GM23338 (cell line): ENCODE data around the gene SORCS2. TPM values are rescaled to one million over a fixed set of nuclear protein-coding genes. Genes with fewer than 3 reads are reported as not detected.

Experiments used
- ATAC-seq: fragments of 200-7000 bp; cut with Tn5 transposase; 3 replicates; pipeline ENCODE4 v1.9.1; 2020
- DNase-seq: peaks from one replicate; pipeline ENCODE4 v3.0.0-alpha.2; 2015; ENCODE audit warnings: low spot score
- H2AFZ ChIP-seq: fragments of 200-600 bp; sonication (generic); 2 replicates; pipeline ENCODE4 v1.8.0; 2016; ENCODE audit warnings: antibody characterized with exemption, mild to moderate bottlenecking, moderate library complexity
- H3F3A ChIP-seq: fragments of 200-600 bp; sonication (generic); replicated peaks from 2 replicates; pipeline ENCODE4 v1.8.0; 2017; ENCODE audit warnings: antibody characterized with exemption, mixed run types, low read depth
- H3K27ac ChIP-seq: fragments of 200-600 bp; sonication (generic); 2 replicates; pipeline ENCODE4 v1.6.1; 2016; ENCODE audit warnings: low read depth
- H3K27me3 ChIP-seq: fragments of 200-600 bp; sonication (generic); 2 replicates; pipeline ENCODE4 v1.8.0; 2016; ENCODE audit warnings: mild to moderate bottlenecking, mixed run types, moderate library complexity; ENCODE audit not compliant: insufficient read depth
- H3K36me3 ChIP-seq: fragments of 200-600 bp; sonication (generic); 2 replicates; pipeline ENCODE4 v1.8.0; 2016; ENCODE audit warnings: mild to moderate bottlenecking; ENCODE audit not compliant: insufficient read depth
- H3K4me1 ChIP-seq: fragments of 200-600 bp; sonication (generic); 2 replicates; pipeline ENCODE4 v1.8.0; 2016; ENCODE audit warnings: mild to moderate bottlenecking, moderate library complexity; ENCODE audit not compliant: insufficient read depth
- H3K4me2 ChIP-seq: fragments of 200-600 bp; sonication (generic); 2 replicates; pipeline ENCODE4 v1.7.1; 2017; ENCODE audit warnings: mixed run types
- H3K4me3 ChIP-seq: fragments of 200-600 bp; sonication (generic); 2 replicates; pipeline ENCODE4 v1.6.1; 2016; ENCODE audit warnings: mixed run types
- H3K79me2 ChIP-seq: fragments of 200-600 bp; sonication (generic); replicated peaks from 2 replicates; pipeline ENCODE4 v1.8.0; 2017; ENCODE audit warnings: mild to moderate bottlenecking; ENCODE audit not compliant: insufficient read depth
- H3K9me2 ChIP-seq: fragments of 200-600 bp; sonication (generic); 2 replicates; pipeline ENCODE4 v1.8.0; 2017; ENCODE audit not compliant: insufficient read depth
- H4K20me1 ChIP-seq: fragments of 200-600 bp; sonication (generic); replicated peaks from 2 replicates; pipeline ENCODE4 v1.8.0; 2017; ENCODE audit warnings: mild to moderate bottlenecking; ENCODE audit not compliant: insufficient read depth
- H3K27ac Mint-ChIP-seq: 2 replicates; pipeline ENCODE4 v1.8.0; 2020; ENCODE audit warnings: inconsistent platforms, mild to moderate bottlenecking, moderate library complexity, mixed read lengths
- H3K27me3 Mint-ChIP-seq: 3 replicates; pipeline ENCODE4 v1.8.0; 2022; ENCODE audit warnings: low read depth, mild to moderate bottlenecking, moderate library complexity, mixed read lengths, inconsistent platforms; ENCODE audit not compliant: insufficient read depth, poor library complexity
- H3K36me3 Mint-ChIP-seq: 3 replicates; pipeline ENCODE4 v1.8.0; 2021; ENCODE audit warnings: low read depth, mild to moderate bottlenecking, inconsistent platforms, moderate library complexity, mixed read lengths
- H3K4me1 Mint-ChIP-seq: 3 replicates; pipeline ENCODE4 v1.8.0; 2020; ENCODE audit warnings: mild to moderate bottlenecking, inconsistent platforms, mixed read lengths
- H3K4me3 Mint-ChIP-seq: 3 replicates; pipeline ENCODE4 v1.8.0; 2021; ENCODE audit warnings: moderate library complexity, mild to moderate bottlenecking, inconsistent platforms, mixed read lengths
- H3K9me3 Mint-ChIP-seq: 3 replicates; pipeline ENCODE4 v1.8.0; 2020; ENCODE audit warnings: moderate library complexity, mild to moderate bottlenecking, inconsistent platforms, mixed read lengths
- CREB1 ChIP-seq: fragments of 250-450 bp; sonication (Bioruptor Pico); IDR thresholded peaks from 2 replicates; pipeline ENCODE4 v1.5.0; 2020; ENCODE audit warnings: low read depth, mild to moderate bottlenecking, moderate library complexity
- CTCF ChIP-seq, 2 experiments: fragments of 200-600 bp in 1 of 2; sonication (generic) in 1 of 2; conservative IDR thresholded peaks; 2 replicates each; pipeline versions ENCODE4 v1.5.1 to v1.6.1; 2016 to 2017; ENCODE audit warnings: antibody characterized with exemption in 2 of 2, low read depth in 2 of 2, mild to moderate bottlenecking in 2 of 2, moderate library complexity in 1 of 2
- JUNB ChIP-seq: IDR thresholded peaks from one replicate; pipeline ENCODE4 v1.6.1; 2016; ENCODE audit warnings: antibody characterized with exemption; ENCODE audit not compliant: unreplicated experiment
- NANOG ChIP-seq: IDR thresholded peaks from 2 replicates; pipeline ENCODE4 v1.6.1; 2016; ENCODE audit warnings: antibody characterized with exemption, borderline replicate concordance
- POLR2AphosphoS5 ChIP-seq: IDR thresholded peaks from 2 replicates; pipeline ENCODE4 v1.6.1; 2016; ENCODE audit warnings: antibody characterized with exemption, low read depth
- ZNF331 ChIP-seq: fragments of 250-450 bp; sonication (Bioruptor Pico); IDR thresholded peaks from 2 replicates; pipeline ENCODE4 v1.5.0; 2020; ENCODE audit warnings: low read depth, mild to moderate bottlenecking, moderate library complexity
- polyA plus RNA-seq: library from polyadenylated mRNA; unstranded; fragments of >200 nt; fragmentation: Nextera tagmentation; extraction: Ambion mirVana; gene quantifications from 2 replicates; pipeline ENCODE4 v1.2.1, GENCODE V29; 2016
- total RNA-seq: library from RNA; depleted of rRNA; stranded (reverse); fragments of >200 nt; shearing (Covaris generic); gene quantifications from 2 replicates; pipeline ENCODE4 v1.2.3, GENCODE V29; 2014
- TF ChIP-seq, protein P1 (sequence below): fragments of 250-450 bp; sonication (Bioruptor Pico); IDR thresholded peaks from 2 replicates; pipeline ENCODE4 v1.5.0; 2020; ENCODE audit warnings: mild to moderate bottlenecking, moderate library complexity
- TF ChIP-seq, protein P2 (sequence below): IDR thresholded peaks from 2 replicates; pipeline ENCODE4 v1.6.1; 2016; ENCODE audit warnings: antibody characterized with exemption
- TF ChIP-seq, protein P3 (sequence below): IDR thresholded peaks from one replicate; pipeline ENCODE4 v1.6.1; 2018; ENCODE audit warnings: antibody characterized with exemption; ENCODE audit not compliant: unreplicated experiment

SORCS2 gene
- total and polyA plus RNA-seq, 2 experiments from 2014 or later, result 0.47 to 2.4 TPM

GRCh38 chr4:7334521-7335275 is 142.4 kb downstream of the SORCS2 start (continued):
- TF ChIP-seq, protein P1, sequence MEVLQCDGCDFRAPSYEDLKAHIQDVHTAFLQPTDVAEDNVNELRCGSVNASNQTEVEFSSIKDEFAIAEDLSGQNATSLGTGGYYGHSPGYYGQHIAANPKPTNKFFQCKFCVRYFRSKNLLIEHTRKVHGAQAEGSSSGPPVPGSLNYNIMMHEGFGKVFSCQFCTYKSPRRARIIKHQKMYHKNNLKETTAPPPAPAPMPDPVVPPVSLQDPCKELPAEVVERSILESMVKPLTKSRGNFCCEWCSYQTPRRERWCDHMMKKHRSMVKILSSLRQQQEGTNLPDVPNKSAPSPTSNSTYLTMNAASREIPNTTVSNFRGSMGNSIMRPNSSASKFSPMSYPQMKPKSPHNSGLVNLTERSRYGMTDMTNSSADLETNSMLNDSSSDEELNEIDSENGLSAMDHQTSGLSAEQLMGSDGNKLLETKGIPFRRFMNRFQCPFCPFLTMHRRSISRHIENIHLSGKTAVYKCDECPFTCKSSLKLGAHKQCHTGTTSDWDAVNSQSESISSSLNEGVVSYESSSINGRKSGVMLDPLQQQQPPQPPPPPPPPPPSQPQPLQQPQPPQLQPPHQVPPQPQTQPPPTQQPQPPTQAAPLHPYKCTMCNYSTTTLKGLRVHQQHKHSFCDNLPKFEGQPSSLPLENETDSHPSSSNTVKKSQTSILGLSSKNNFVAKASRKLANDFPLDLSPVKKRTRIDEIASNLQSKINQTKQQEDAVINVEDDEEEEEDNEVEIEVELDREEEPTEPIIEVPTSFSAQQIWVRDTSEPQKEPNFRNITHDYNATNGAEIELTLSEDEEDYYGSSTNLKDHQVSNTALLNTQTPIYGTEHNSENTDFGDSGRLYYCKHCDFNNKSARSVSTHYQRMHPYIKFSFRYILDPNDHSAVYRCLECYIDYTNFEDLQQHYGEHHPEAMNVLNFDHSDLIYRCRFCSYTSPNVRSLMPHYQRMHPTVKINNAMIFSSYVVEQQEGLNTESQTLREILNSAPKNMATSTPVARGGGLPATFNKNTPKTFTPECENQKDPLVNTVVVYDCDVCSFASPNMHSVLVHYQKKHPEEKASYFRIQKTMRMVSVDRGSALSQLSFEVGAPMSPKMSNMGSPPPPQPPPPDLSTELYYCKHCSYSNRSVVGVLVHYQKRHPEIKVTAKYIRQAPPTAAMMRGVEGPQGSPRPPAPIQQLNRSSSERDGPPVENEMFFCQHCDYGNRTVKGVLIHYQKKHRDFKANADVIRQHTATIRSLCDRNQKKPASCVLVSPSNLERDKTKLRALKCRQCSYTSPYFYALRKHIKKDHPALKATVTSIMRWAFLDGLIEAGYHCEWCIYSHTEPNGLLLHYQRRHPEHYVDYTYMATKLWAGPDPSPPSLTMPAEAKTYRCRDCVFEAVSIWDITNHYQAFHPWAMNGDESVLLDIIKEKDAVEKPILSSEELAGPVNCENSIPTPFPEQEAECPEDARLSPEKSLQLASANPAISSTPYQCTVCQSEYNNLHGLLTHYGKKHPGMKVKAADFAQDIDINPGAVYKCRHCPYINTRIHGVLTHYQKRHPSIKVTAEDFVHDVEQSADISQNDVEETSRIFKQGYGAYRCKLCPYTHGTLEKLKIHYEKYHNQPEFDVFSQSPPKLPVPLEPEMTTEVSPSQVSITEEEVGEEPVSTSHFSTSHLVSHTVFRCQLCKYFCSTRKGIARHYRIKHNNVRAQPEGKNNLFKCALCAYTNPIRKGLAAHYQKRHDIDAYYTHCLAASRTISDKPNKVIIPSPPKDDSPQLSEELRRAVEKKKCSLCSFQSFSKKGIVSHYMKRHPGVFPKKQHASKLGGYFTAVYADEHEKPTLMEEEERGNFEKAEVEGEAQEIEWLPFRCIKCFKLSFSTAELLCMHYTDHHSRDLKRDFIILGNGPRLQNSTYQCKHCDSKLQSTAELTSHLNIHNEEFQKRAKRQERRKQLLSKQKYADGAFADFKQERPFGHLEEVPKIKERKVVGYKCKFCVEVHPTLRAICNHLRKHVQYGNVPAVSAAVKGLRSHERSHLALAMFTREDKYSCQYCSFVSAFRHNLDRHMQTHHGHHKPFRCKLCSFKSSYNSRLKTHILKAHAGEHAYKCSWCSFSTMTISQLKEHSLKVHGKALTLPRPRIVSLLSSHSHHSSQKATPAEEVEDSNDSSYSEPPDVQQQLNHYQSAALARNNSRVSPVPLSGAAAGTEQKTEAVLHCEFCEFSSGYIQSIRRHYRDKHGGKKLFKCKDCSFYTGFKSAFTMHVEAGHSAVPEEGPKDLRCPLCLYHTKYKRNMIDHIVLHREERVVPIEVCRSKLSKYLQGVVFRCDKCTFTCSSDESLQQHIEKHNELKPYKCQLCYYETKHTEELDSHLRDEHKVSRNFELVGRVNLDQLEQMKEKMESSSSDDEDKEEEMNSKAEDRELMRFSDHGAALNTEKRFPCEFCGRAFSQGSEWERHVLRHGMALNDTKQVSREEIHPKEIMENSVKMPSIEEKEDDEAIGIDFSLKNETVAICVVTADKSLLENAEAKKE (CRISPR knock-in tag), result no peak
- TF ChIP-seq ZNF331 (no peak), CREB1 (CRISPR knock-in tag) (no peak)

GRCh38 chr4:7335344-7336066 is 143.2 kb downstream of the SORCS2 start:
- peaks cover 10% of the 10 kb centered on the region for H3K4me1 Mint-ChIP-seq
- Histone ChIP-seq H3K4me1 (no peaks in the 10 kb centered on the region), H3K79me2 (no peaks in the 10 kb centered on the region), H3K27ac (no peak overlapping the region), H3F3A (no peaks in the 10 kb centered on the region), H3K27me3 (no peaks in the 10 kb centered on the region), H4K20me1 (no peaks in the 10 kb centered on the region), H3K9me2 (no peaks in the 10 kb centered on the region), H3K4me2 (no peak overlapping the region), H2AFZ (peak overlapping the region; percentile 78; the same call in 1 of the 2 replicates), H3K36me3 (no peaks in the 10 kb centered on the region), H3K4me3 (no peak overlapping the region)
- peaks cover 3% of the 10 kb centered on the region; the same call in 1 of the 3 replicates for H3K36me3 Mint-ChIP-seq
- H3K27ac Mint-ChIP-seq, result no peak overlapping the region
- no peak overlapping the region for H3K4me3 Mint-ChIP-seq
- peaks cover 19% of the 10 kb centered on the region for H3K27me3 Mint-ChIP-seq
- peak; percentile 93 for ATAC-seq
- TF ChIP-seq JUNB (no peak), NANOG (no peak), POLR2AphosphoS5 (no peak), CTCF (conservative IDR thresholded peaks at IDR 0.05; ENCODE audit: low read depth in 2 of 2) (peak; percentile 73 to 94)
- TF ChIP-seq, protein P2, sequence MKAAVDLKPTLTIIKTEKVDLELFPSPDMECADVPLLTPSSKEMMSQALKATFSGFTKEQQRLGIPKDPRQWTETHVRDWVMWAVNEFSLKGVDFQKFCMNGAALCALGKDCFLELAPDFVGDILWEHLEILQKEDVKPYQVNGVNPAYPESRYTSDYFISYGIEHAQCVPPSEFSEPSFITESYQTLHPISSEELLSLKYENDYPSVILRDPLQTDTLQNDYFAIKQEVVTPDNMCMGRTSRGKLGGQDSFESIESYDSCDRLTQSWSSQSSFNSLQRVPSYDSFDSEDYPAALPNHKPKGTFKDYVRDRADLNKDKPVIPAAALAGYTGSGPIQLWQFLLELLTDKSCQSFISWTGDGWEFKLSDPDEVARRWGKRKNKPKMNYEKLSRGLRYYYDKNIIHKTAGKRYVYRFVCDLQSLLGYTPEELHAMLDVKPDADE, result no peak
- TF ChIP-seq, protein P3, sequence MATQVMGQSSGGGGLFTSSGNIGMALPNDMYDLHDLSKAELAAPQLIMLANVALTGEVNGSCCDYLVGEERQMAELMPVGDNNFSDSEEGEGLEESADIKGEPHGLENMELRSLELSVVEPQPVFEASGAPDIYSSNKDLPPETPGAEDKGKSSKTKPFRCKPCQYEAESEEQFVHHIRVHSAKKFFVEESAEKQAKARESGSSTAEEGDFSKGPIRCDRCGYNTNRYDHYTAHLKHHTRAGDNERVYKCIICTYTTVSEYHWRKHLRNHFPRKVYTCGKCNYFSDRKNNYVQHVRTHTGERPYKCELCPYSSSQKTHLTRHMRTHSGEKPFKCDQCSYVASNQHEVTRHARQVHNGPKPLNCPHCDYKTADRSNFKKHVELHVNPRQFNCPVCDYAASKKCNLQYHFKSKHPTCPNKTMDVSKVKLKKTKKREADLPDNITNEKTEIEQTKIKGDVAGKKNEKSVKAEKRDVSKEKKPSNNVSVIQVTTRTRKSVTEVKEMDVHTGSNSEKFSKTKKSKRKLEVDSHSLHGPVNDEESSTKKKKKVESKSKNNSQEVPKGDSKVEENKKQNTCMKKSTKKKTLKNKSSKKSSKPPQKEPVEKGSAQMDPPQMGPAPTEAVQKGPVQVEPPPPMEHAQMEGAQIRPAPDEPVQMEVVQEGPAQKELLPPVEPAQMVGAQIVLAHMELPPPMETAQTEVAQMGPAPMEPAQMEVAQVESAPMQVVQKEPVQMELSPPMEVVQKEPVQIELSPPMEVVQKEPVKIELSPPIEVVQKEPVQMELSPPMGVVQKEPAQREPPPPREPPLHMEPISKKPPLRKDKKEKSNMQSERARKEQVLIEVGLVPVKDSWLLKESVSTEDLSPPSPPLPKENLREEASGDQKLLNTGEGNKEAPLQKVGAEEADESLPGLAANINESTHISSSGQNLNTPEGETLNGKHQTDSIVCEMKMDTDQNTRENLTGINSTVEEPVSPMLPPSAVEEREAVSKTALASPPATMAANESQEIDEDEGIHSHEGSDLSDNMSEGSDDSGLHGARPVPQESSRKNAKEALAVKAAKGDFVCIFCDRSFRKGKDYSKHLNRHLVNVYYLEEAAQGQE, result no peak
- peak; percentile 87 for DNase-seq
- peaks cover 4% of the 10 kb centered on the region for H3K9me3 Mint-ChIP-seq
